OCI-LY7 (cell line): ENCODE measurements around the gene NF2. TPM values are rescaled to one million over a fixed set of nuclear protein-coding genes. Genes with fewer than 3 reads are reported as not detected.

Source experiments
- BruUV-seq: library from RNA; stranded (reverse); fragments of 400-500 nt; replicated peaks from 2 replicates; lab custom pipeline; 2021; lab: Mats Ljungman, UMichigan
- CTCF ChIA-PET: fragments of 300-600 bp; sonication (Branson Sonifier 250); formaldehyde crosslinking; loops from one replicate; lab custom pipeline; 2022; ENCODE audit warnings: antibody characterized with exemption; ENCODE audit not compliant: unreplicated experiment; lab: Charles Lee
- POLR2A ChIA-PET: fragments of 300-600 bp; sonication (Branson Sonifier 250); formaldehyde crosslinking; loops from one replicate; lab custom pipeline; 2022; ENCODE audit warnings: antibody characterized with exemption; lab: Charles Lee
- DNase-seq: peaks from one replicate; pipeline ENCODE4 v3.0.0-alpha.2; 2015; ENCODE audit warnings: low spot score
- H2AFZ ChIP-seq: fragments of 200-600 bp; sonication (generic), shearing (Covaris generic); 2 replicates; pipeline ENCODE4 v1.6.1; 2014; ENCODE audit warnings: mild to moderate bottlenecking, antibody characterized with exemption, low read length, moderate library complexity
- H3K27ac ChIP-seq: fragments of 200-600 bp; sonication (generic); 2 replicates; pipeline ENCODE4 v1.5.1; 2014; ENCODE audit warnings: mixed run types, low read depth, mild to moderate bottlenecking, moderate library complexity, low read length, inconsistent platforms; ENCODE audit not compliant: poor library complexity, severe bottlenecking
- H3K36me3 ChIP-seq: fragments of 200-600 bp; sonication (generic); 2 replicates; pipeline ENCODE4 v1.6.1; 2014; ENCODE audit warnings: mild to moderate bottlenecking, antibody characterized with exemption, low read length, moderate library complexity, mixed read lengths; ENCODE audit not compliant: insufficient read depth
- H3K4me1 ChIP-seq: fragments of 200-600 bp; sonication (generic); 2 replicates; pipeline ENCODE4 v1.5.1; 2014; ENCODE audit warnings: mild to moderate bottlenecking, low read length; ENCODE audit not compliant: insufficient read depth, poor library complexity, severe bottlenecking
- H3K4me2 ChIP-seq: fragments of 200-600 bp; sonication (generic); 2 replicates; pipeline ENCODE4 v1.6.1; 2014; ENCODE audit warnings: mild to moderate bottlenecking, low read length
- H3K4me3 ChIP-seq: fragments of 200-600 bp; sonication (generic); 2 replicates; pipeline ENCODE4 v1.5.1; 2014; ENCODE audit warnings: mild to moderate bottlenecking, low read depth, low read length; ENCODE audit not compliant: poor library complexity, severe bottlenecking
- H3K79me2 ChIP-seq: fragments of 200-600 bp; sonication (generic); 2 replicates; pipeline ENCODE4 v1.6.1; 2016; ENCODE audit warnings: low read depth, mild to moderate bottlenecking, low read length, moderate library complexity, mixed read lengths; ENCODE audit not compliant: insufficient read depth
- H3K9me2 ChIP-seq: fragments of 200-600 bp; sonication (generic); 2 replicates; pipeline ENCODE4 v1.6.1; 2016; ENCODE audit warnings: mild to moderate bottlenecking, low read length, mixed read lengths; ENCODE audit not compliant: insufficient read depth
- H3K9me3 ChIP-seq: fragments of 200-600 bp; sonication (generic); 2 replicates; pipeline ENCODE4 v1.6.1; 2014; ENCODE audit warnings: mild to moderate bottlenecking, mixed run types, low read length, mixed read lengths
- H4K20me1 ChIP-seq: fragments of 200-600 bp; sonication (generic); 2 replicates; pipeline ENCODE4 v1.6.1; 2014; ENCODE audit warnings: mild to moderate bottlenecking, antibody characterized with exemption, low read length, moderate library complexity, mixed read lengths; ENCODE audit not compliant: insufficient read depth
- CTCF ChIP-seq: fragments of 200-600 bp; sonication (generic); conservative IDR thresholded peaks from 2 replicates; pipeline ENCODE4 v1.5.1; 2014; ENCODE audit warnings: mild to moderate bottlenecking, antibody characterized with exemption, low read length, moderate library complexity, mixed read lengths
- EZH2phosphoT487 ChIP-seq: fragments of 200-600 bp; sonication (generic); IDR thresholded peaks from 2 replicates; pipeline ENCODE4 v1.6.1; 2018; ENCODE audit warnings: low read depth, borderline replicate concordance, mild to moderate bottlenecking, mixed run types, antibody characterized with exemption, low read length, moderate library complexity, mixed read lengths
- intact Hi-C: fragments of 100-400 bp; cut with micrococcal nuclease; formaldehyde crosslinking; loops from one replicate; pipeline ENCODE4 v1.10.0; 2022; ENCODE audit not compliant: unreplicated experiment
- total RNA-seq, 2 experiments: library from RNA; depleted of rRNA in 1 of 2; stranded (reverse); fragments of >200 nt in 1 of 2; shearing (Covaris generic) in 1 of 2; gene quantifications; 2 replicates each; pipeline ENCODE4 v1.2.3, GENCODE V29; 2014 to 2022

Gene NF2
- total RNA-seq, 2 experiments from 2014 or later = 22.2 to 34.8 TPM

- Histone ChIP-seq H3K9me3 (no peaks in the 10 kb centered on the region), H3K4me1 (no peaks in the 10 kb centered on the region), H3K79me2 (no peaks in the 10 kb centered on the region), H3K4me3 (no peak overlapping the region), H3K9me2 (no peaks in the 10 kb centered on the region), H4K20me1 (no peaks in the 10 kb centered on the region), H3K36me3 (no peaks in the 10 kb centered on the region), H3K27ac (no peak overlapping the region), H3K4me2 (no peak overlapping the region), H2AFZ (no peak overlapping the region)
- BruUV-seq = no TSS peak
- CTCF ChIA-PET = no interaction called here
- no peak for DNase-seq
- TF ChIP-seq CTCF (no peak), EZH2phosphoT487 (no peak)
- POLR2A ChIA-PET = interaction anchor here (0.7 kb wide), 1 partner anchor 98 kb away, joined by 4 read pairs; no protein-coding TSS in a partner anchor
- intact Hi-C loops = no loop called here
Measured at GRCh38 chr22:29717789-29718188, 114.4 kb downstream of the NF2 start.

GRCh38 chr22:29718949-29719898 lies 115.8 kb downstream of the NF2 start:
- H3K4me3 ChIP-seq = no peak overlapping the region
- intact Hi-C loops = no loop called here
- H3K9me2 ChIP-seq = no peaks in the 10 kb centered on the region
- H3K36me3 ChIP-seq = no peaks in the 10 kb centered on the region
- no TSS peak for BruUV-seq
- no peak overlapping the region for H3K27ac ChIP-seq
- CTCF ChIA-PET = interaction anchor here (0.6 kb wide), 1 partner anchor 389 kb away, joined by 3 read pairs; no protein-coding TSS in a partner anchor
- TF ChIP-seq EZH2phosphoT487 (no peak), CTCF (no peak)
- POLR2A ChIA-PET = interaction anchor here (0.6 kb wide), 1 partner anchor 305 kb away, joined by 4 read pairs; no protein-coding TSS in a partner anchor
- no peaks in the 10 kb centered on the region for H4K20me1 ChIP-seq
- H3K9me3 ChIP-seq = no peaks in the 10 kb centered on the region
- no peaks in the 10 kb centered on the region for H3K79me2 ChIP-seq
- DNase-seq = no peak
- H2AFZ ChIP-seq = no peak overlapping the region
- no peak overlapping the region for H3K4me2 ChIP-seq
- H3K4me1 ChIP-seq = no peaks in the 10 kb centered on the region
